GOT3 (cell line): Measurements from ENCODE around the gene DOK3.

ENCODE experiments used
- DNase-seq: peaks from one replicate; lab custom pipeline; 2025; ENCODE audit warnings: mixed read lengths; lab: John Stamatoyannopoulos, UW

The DOK3 gene

GRCh38 chr5:177511796-177512675 is 2.4 kb upstream of the DOK3 start:
- no peak for DNase-seq

GRCh38 chr5:177511181-177511580 is 1.6 kb upstream of the DOK3 start:
- no peak for DNase-seq

- DNase-seq = no peak
Observed at GRCh38 chr5:177510567-177511053, 984 bp upstream of the DOK3 start.

GRCh38 chr5:177509991-177510566 is 453 bp upstream of the DOK3 start:
- DNase-seq = no peak

- no peak for DNase-seq
Observed at GRCh38 chr5:177508837-177509236, 789 bp downstream of the DOK3 start.

- no peak for DNase-seq
Observed at GRCh38 chr5:177508221-177508611, 1.4 kb downstream of the DOK3 start.

- DNase-seq = no peak
Observed at GRCh38 chr5:177507596-177508220, 1.9 kb downstream of the DOK3 start.

- DNase-seq = no peak
Observed at GRCh38 chr5:177507165-177507564, 2.5 kb downstream of the DOK3 start.

GRCh38 chr5:177505075-177505474 is 4.6 kb downstream of the DOK3 start:
- no peak for DNase-seq

GRCh38 chr5:177504086-177505056 is 5.3 kb downstream of the DOK3 start:
- DNase-seq = no peak

- no peak for DNase-seq
Observed at GRCh38 chr5:177503351-177504085, 6.1 kb downstream of the DOK3 start.

GRCh38 chr5:177502886-177503285 is 6.7 kb downstream of the DOK3 start:
- DNase-seq = no peak

GRCh38 chr5:177501874-177502678 is 7.5 kb downstream of the DOK3 start:
- no peak for DNase-seq

GRCh38 chr5:177500685-177501522 is 8.7 kb downstream of the DOK3 start:
- DNase-seq = peak; percentile 74

- DNase-seq = no peak
Observed at GRCh38 chr5:177499842-177500241, 9.8 kb downstream of the DOK3 start.

- no peak for DNase-seq
Observed at GRCh38 chr5:177498013-177498787, 11.4 kb downstream of the DOK3 start.

- DNase-seq = peak; percentile 96
Observed at GRCh38 chr5:177497292-177498012, 12.2 kb downstream of the DOK3 start, which contains the start of gene PDLIM7. Gene PDLIM7, minus strand, starts transcription at chr5:177497604. Its CDS starts 1,092 bp downstream, at chr5:177496512.
